HEK293T (cell line): Measurements from ENCODE around the gene ERICH2.

ENCODE experiments used
- CTCF ChIA-PET: fragments of 350-600 bp; formaldehyde crosslinking; extraction: SDS; loops from one replicate; lab custom pipeline; 2021; ENCODE audit warnings: antibody characterized with exemption, inconsistent platforms; lab: Yijun Ruan, JAX
- POLR2A ChIA-PET: fragments of 350-600 bp; formaldehyde crosslinking; extraction: SDS; loops from one replicate; lab custom pipeline; 2020; ENCODE audit warnings: antibody characterized with exemption, inconsistent platforms; lab: Yijun Ruan, JAX
- DNase-seq: peaks from one replicate; pipeline ENCODE4 v3.0.0; 2012; ENCODE audit warnings: mixed read lengths; ENCODE audit errors: extremely low spot score
- ARNT ChIP-seq: fragments of 450-650 bp; IDR thresholded peaks from 2 replicates; pipeline ENCODE4 v1.6.1; 2017; ENCODE audit warnings: mild to moderate bottlenecking
- BHLHE40 ChIP-seq: fragments of 450-650 bp; IDR thresholded peaks from 2 replicates; pipeline ENCODE4 v1.6.1; 2016; ENCODE audit warnings: mild to moderate bottlenecking, moderate library complexity, borderline replicate concordance
- CTBP1 ChIP-seq: fragments of 450-650 bp; IDR thresholded peaks from 2 replicates; pipeline ENCODE4 v1.6.1; 2016; ENCODE audit warnings: borderline replicate concordance
- ELF4 ChIP-seq: fragments of 450-650 bp; IDR thresholded peaks from 2 replicates; pipeline ENCODE4 v1.6.1; 2017; ENCODE audit warnings: antibody characterized with exemption
- FOXA1 ChIP-seq: fragments of 450-650 bp; IDR thresholded peaks from 2 replicates; pipeline ENCODE4 v1.6.1; 2016; ENCODE audit warnings: mild to moderate bottlenecking
- FOXK2 ChIP-seq: fragments of 450-650 bp; IDR thresholded peaks from 2 replicates; pipeline ENCODE4 v1.6.1; 2016; ENCODE audit warnings: mild to moderate bottlenecking
- FOXM1 ChIP-seq: fragments of 450-650 bp; IDR thresholded peaks from 2 replicates; pipeline ENCODE4 v1.6.1; 2017; ENCODE audit warnings: mild to moderate bottlenecking, borderline replicate concordance
- HDGF ChIP-seq: fragments of 450-650 bp; IDR thresholded peaks from 2 replicates; pipeline ENCODE4 v1.6.1; 2017; ENCODE audit warnings: antibody characterized with exemption, borderline replicate concordance
- L3MBTL2 ChIP-seq: fragments of 450-650 bp; conservative IDR thresholded peaks from 2 replicates; pipeline ENCODE4 v1.6.1; 2016; ENCODE audit warnings: mild to moderate bottlenecking
- LEF1 ChIP-seq: fragments of 450-650 bp; IDR thresholded peaks from 2 replicates; pipeline ENCODE4 v1.6.1; 2017; ENCODE audit warnings: mild to moderate bottlenecking, borderline replicate concordance
- NFRKB ChIP-seq: fragments of 450-650 bp; IDR thresholded peaks from 2 replicates; pipeline ENCODE4 v1.6.1; 2016; ENCODE audit warnings: mild to moderate bottlenecking, moderate library complexity
- SP1 ChIP-seq: fragments of 450-650 bp; IDR thresholded peaks from 2 replicates; pipeline ENCODE4 v1.6.1; 2017
- SUZ12 ChIP-seq: fragments of 450-650 bp; IDR thresholded peaks from 2 replicates; pipeline ENCODE4 v1.6.1; 2016; ENCODE audit warnings: mild to moderate bottlenecking
- TARDBP ChIP-seq: fragments of 450-650 bp; IDR thresholded peaks from 2 replicates; pipeline ENCODE4 v1.6.1; 2016
- ZNF384 ChIP-seq: fragments of 450-650 bp; IDR thresholded peaks from 2 replicates; pipeline ENCODE4 v1.6.1; 2016
- TF ChIP-seq, protein P1 (sequence below): fragments of 450-650 bp; IDR thresholded peaks from 2 replicates; pipeline ENCODE4 v1.6.1; 2016

The ERICH2 gene

DNA sequence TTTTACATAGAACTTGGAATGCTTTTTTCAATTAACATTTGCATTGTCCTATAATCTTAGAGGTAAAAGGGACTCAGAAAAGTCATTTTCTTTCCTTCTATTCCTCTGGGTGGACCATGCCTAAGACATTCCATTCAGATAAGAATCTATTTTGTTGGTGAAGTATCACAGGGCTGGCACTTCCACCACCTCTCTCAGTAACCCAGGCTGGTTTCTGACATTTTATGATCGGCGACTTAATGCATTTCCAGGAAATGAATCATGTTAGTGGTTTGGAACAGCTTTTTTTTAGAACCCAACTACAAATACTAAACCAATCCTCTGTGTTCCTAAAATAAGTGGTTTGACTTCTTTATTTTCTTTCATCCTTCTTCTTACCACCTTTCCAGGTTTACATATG lies 73.5 kb downstream of the ERICH2 start:
- TF ChIP-seq, protein P1, sequence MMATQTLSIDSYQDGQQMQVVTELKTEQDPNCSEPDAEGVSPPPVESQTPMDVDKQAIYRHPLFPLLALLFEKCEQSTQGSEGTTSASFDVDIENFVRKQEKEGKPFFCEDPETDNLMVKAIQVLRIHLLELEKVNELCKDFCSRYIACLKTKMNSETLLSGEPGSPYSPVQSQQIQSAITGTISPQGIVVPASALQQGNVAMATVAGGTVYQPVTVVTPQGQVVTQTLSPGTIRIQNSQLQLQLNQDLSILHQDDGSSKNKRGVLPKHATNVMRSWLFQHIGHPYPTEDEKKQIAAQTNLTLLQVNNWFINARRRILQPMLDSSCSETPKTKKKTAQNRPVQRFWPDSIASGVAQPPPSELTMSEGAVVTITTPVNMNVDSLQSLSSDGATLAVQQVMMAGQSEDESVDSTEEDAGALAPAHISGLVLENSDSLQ: no peak
- TF ChIP-seq TARDBP (no peak), FOXA1 (no peak), ELF4 (no peak), HDGF (no peak), ZNF384 (no peak), SP1 (no peak), NFRKB (no peak), FOXM1 (no peak), LEF1 (no peak), FOXK2 (no peak), CTBP1 (no peak), L3MBTL2 (no peak), SUZ12 (no peak), BHLHE40 (no peak)
- no peak for DNase-seq
- ChIA-PET CTCF (no interaction called here), POLR2A (no interaction called here)

DNA sequence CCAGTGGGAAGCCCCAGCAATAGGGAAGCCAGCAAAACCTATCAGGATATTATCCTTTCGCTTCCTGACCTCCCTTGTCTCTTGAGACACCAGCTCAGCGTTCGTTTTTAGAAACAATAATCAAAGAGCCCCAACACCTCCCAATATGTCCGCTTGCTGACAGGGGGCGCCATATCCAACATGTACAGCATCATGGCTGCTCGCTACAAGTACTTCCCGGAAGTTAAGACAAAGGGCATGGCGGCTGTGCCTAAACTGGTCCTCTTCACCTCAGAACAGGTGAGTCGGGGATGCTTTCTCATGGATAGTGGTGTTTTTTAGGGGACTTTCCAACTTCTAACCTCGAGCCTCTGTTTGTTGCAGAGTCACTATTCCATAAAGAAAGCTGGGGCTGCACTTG lies 75.2 kb downstream of the ERICH2 start:
- POLR2A ChIA-PET: no interaction called here
- peak; percentile 27 for DNase-seq
- TF ChIP-seq FOXM1 (no peak), FOXA1 (no peak), FOXK2 (no peak), CTBP1 (no peak), ELF4 (no peak), TARDBP (no peak), ARNT (no peak), HDGF (no peak), SUZ12 (no peak), ZNF384 (no peak)
- CTCF ChIA-PET: interaction anchor here (0.9 kb wide), 1 partner anchor 28 kb away, joined by 3 read pairs; no protein-coding TSS in a partner anchor

DNA sequence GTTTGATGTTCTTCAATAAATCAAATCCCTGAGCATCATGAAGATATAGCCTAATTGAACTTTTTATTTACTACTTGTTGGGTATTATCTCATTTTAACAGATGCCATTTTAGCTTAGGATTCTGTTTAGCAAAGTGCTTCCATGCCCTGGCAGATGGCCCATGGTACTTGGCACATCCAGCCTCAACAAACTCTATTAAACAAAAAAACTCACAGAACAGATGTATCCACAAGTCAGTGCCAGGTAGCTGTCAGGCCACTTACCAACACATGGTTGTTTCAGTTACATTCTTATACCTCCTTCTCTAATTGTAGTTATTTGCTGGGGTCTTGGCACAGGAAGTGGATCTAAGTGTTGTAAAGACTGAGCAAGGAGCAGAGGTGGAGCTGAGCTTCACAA lies 76.1 kb downstream of the ERICH2 start:
- ChIA-PET CTCF (no interaction called here), POLR2A (no interaction called here)
- no peak for DNase-seq
- TF ChIP-seq ELF4 (no peak), SUZ12 (no peak), SP1 (no peak), BHLHE40 (no peak), CTBP1 (no peak), FOXM1 (no peak), NFRKB (no peak), ZNF384 (no peak), LEF1 (no peak), ARNT (no peak), FOXA1 (no peak), HDGF (no peak), FOXK2 (no peak), TARDBP (no peak)
- TF ChIP-seq, protein P1: no peak

DNA sequence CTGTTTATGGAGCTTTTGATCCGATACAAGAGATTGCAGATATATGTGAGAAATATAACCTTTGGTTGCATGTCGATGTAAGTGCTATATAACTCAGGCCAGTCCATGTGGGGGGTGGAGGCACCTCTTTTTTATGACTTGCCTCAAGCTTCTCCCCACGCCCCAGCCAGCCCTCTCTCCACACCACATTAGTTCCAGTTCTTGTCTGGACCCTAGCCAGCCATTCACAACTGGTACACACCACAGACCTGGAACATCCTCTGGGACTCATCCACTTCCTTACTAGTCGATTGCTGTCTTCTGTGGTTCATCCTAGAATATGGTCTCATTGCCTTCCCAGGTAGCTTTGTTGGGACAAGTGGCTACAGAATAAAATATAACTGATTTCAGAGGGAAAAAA lies 77.5 kb downstream of the ERICH2 start:
- ChIA-PET POLR2A (no interaction called here), CTCF (no interaction called here)
- no peak for DNase-seq
- TF ChIP-seq, protein P1: no peak
- no peak for TF ChIP-seq L3MBTL2
